ENCODE data around the gene KRTAP5-2. TPM values are rescaled to one million over a fixed set of nuclear protein-coding genes. Genes with fewer than 3 reads are reported as not detected.

Gene KRTAP5-2
- total RNA-seq, 2 donors from 2014 or later = not detected

- H3K9me3 ChIP-seq = no peaks in the 10 kb centered on the region
- peak overlapping the region; percentile 56 to 66 for H3K27ac ChIP-seq
- TF ChIP-seq POLR2AphosphoS5 (IDR thresholded peaks at IDR 0.05) (no peak), POLR2A (IDR thresholded peaks at IDR 0.05) (no peak)
- TF ChIP-seq, protein P1, sequence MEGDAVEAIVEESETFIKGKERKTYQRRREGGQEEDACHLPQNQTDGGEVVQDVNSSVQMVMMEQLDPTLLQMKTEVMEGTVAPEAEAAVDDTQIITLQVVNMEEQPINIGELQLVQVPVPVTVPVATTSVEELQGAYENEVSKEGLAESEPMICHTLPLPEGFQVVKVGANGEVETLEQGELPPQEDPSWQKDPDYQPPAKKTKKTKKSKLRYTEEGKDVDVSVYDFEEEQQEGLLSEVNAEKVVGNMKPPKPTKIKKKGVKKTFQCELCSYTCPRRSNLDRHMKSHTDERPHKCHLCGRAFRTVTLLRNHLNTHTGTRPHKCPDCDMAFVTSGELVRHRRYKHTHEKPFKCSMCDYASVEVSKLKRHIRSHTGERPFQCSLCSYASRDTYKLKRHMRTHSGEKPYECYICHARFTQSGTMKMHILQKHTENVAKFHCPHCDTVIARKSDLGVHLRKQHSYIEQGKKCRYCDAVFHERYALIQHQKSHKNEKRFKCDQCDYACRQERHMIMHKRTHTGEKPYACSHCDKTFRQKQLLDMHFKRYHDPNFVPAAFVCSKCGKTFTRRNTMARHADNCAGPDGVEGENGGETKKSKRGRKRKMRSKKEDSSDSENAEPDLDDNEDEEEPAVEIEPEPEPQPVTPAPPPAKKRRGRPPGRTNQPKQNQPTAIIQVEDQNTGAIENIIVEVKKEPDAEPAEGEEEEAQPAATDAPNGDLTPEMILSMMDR (IDR thresholded peaks at IDR 0.05) = no peak
- no peaks in the 10 kb centered on the region for H3K27me3 ChIP-seq (replicated peaks; ENCODE audit: insufficient read depth)
- no peaks in the 10 kb centered on the region for H3K36me3 ChIP-seq
- intact Hi-C loops (cut with DNase I) = no loop called here
- DNase-seq (ENCODE audit: low spot score) = peak; percentile 35
- 35% methylated on average over 29 of the region's 29 CpGs for WGBS
- no peak overlapping the region for H3K4me3 ChIP-seq
- peaks cover 9% of the 10 kb centered on the region for H3K4me1 ChIP-seq (replicated peaks)
Observed at GRCh38 chr11:1557904-1558774, 40.0 kb downstream of the KRTAP5-2 start.

DNA sequence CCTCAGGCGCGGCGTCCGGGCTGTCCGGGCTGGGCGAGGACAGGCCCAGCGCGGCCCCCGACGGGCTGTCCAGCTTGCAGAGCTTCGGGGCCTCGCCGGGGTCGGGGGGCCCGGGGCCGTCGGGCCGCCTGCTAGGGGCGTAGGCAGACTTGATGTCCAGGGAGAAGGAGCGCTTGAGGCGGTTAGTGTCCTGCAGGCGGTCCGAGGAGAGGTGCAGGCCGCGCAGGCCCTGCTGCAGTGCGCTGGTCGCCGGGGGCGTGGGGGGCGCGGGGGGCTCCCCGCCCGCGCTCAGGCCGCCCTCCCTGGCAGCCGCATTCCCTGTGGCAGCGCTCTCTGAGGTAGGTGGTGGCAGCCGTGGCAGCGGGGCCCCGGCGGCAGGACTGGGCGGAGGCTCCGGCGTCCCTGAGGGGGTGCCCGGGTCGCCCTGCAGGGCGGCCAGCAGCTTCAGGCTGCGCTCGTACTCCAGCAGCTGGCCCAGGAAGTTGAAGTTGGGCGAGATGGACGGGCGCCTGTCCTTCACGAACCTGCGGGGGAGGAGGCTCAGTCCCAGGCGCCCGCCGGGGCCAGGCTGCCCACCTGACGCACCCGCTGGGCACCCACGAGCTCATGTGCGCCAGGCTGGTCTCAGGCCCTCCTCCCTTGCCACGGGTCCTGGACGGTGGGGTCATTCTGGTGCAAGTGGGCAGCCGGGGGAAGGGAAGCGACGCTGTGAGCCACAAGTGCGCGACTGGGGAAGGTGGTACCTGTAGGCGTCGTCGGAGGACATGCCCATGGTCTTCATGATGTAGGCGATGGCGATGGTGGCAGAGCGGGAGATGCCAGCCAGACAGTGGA, 40.8 kb downstream of the KRTAP5-2 start:
- no peaks in the 10 kb centered on the region for H3K36me3 ChIP-seq

GRCh38 chr11:1556278-1556902, 41.7 kb downstream of the KRTAP5-2 start:
- TF ChIP-seq POLR2A (IDR thresholded peaks at IDR 0.05) (no peak), POLR2AphosphoS5 (IDR thresholded peaks at IDR 0.05) (no peak)
- TF ChIP-seq, protein P1 (IDR thresholded peaks at IDR 0.05) = no peak
- H3K9me3 ChIP-seq = no peaks in the 10 kb centered on the region
- no peaks in the 10 kb centered on the region for H3K27me3 ChIP-seq (replicated peaks; ENCODE audit: insufficient read depth)
- H3K27ac ChIP-seq = no peak overlapping the region
- intact Hi-C loops (cut with DNase I) = no loop called here
- H3K4me1 ChIP-seq (replicated peaks) = peaks cover 9% of the 10 kb centered on the region
- H3K36me3 ChIP-seq = no peaks in the 10 kb centered on the region
- no peak for DNase-seq (ENCODE audit: low spot score)
- H3K4me3 ChIP-seq = no peak overlapping the region
- 82% methylated on average over 60 of the region's 63 CpGs for WGBS

More for the DNA sequence above, 40.8 kb downstream of the KRTAP5-2 start:
- TF ChIP-seq POLR2A (IDR thresholded peaks at IDR 0.05) (no peak), POLR2AphosphoS5 (IDR thresholded peaks at IDR 0.05) (no peak)
- TF ChIP-seq, protein P1 (IDR thresholded peaks at IDR 0.05) = no peak
- no peak for DNase-seq (ENCODE audit: low spot score)
- intact Hi-C loops (cut with DNase I) = no loop called here
- 89% methylated on average over 63 of the region's 74 CpGs for WGBS
- H3K4me3 ChIP-seq = no peak overlapping the region
- H3K27ac ChIP-seq = peak overlapping the region in 1 of 2 donors; percentile 56
- H3K9me3 ChIP-seq = no peaks in the 10 kb centered on the region
- peaks cover 9% of the 10 kb centered on the region for H3K4me1 ChIP-seq (replicated peaks)
- H3K27me3 ChIP-seq (replicated peaks; ENCODE audit: insufficient read depth) = no peaks in the 10 kb centered on the region

- 91% methylated on average over 9 of the region's 9 CpGs for WGBS
- intact Hi-C loops (cut with DNase I) = no loop called here
Observed at GRCh38 chr11:1555713-1556153, 42.4 kb downstream of the KRTAP5-2 start.

More at GRCh38 chr11:1555713-1556153, 42.4 kb downstream of the KRTAP5-2 start:
- DNase-seq (ENCODE audit: low spot score) = no peak
- Histone ChIP-seq H3K4me3 (no peak overlapping the region), H3K36me3 (no peaks in the 10 kb centered on the region), H3K9me3 (no peaks in the 10 kb centered on the region), H3K27ac (no peak overlapping the region), H3K27me3 (replicated peaks; ENCODE audit: insufficient read depth) (no peaks in the 10 kb centered on the region), H3K4me1 (replicated peaks) (peaks cover 9% of the 10 kb centered on the region)
- TF ChIP-seq POLR2A (IDR thresholded peaks at IDR 0.05) (no peak), POLR2AphosphoS5 (IDR thresholded peaks at IDR 0.05) (no peak)
- TF ChIP-seq, protein P1 (IDR thresholded peaks at IDR 0.05) = no peak

Measured in prostate gland (tissue), 2 donors.